Neural progenitor cell (in vitro differentiated cells): ENCODE data around the gene SUPV3L1. TPM values are rescaled to one million over a fixed set of nuclear protein-coding genes. Genes with fewer than 3 reads are reported as not detected.

Experiments
- DNase-seq: peaks from one replicate; pipeline ENCODE4 v3.0.0-alpha.2; 2016; ENCODE audit warnings: low spot score
- H2AFZ ChIP-seq: fragments of 200-600 bp; sonication (generic); replicated peaks from 2 replicates; pipeline ENCODE4 v1.6.1; 2016; ENCODE audit warnings: antibody characterized with exemption
- H3F3A ChIP-seq: fragments of 200-600 bp; sonication (generic); 2 replicates; pipeline ENCODE4 v1.6.1; 2016; ENCODE audit warnings: antibody characterized with exemption, low read depth
- H3K27ac ChIP-seq: fragments of 200-600 bp; sonication (generic); 2 replicates; pipeline ENCODE4 v1.5.1; 2016; ENCODE audit warnings: mild to moderate bottlenecking
- H3K27me3 ChIP-seq: fragments of 200-600 bp; sonication (generic); 2 replicates; pipeline ENCODE4 v1.6.1; 2016; ENCODE audit warnings: mild to moderate bottlenecking, moderate library complexity
- H3K36me3 ChIP-seq: fragments of 200-600 bp; sonication (generic); 2 replicates; pipeline ENCODE4 v1.5.1; 2016
- H3K4me1 ChIP-seq: fragments of 200-600 bp; sonication (generic); 2 replicates; pipeline ENCODE4 v1.6.1; 2016; ENCODE audit warnings: mixed run types
- H3K4me2 ChIP-seq: fragments of 200-600 bp; sonication (generic); 2 replicates; pipeline ENCODE4 v1.6.1; 2016
- H3K4me3 ChIP-seq: fragments of 200-600 bp; sonication (generic); 2 replicates; pipeline ENCODE4 v1.5.1; 2016
- H3K79me2 ChIP-seq: fragments of 200-600 bp; sonication (generic); 2 replicates; pipeline ENCODE4 v1.6.1; 2016; ENCODE audit warnings: low read depth
- H3K9ac ChIP-seq: fragments of 200-600 bp; sonication (generic); 2 replicates; pipeline ENCODE4 v1.6.1; 2016
- H3K9me3 ChIP-seq: fragments of 200-600 bp; sonication (generic); 2 replicates; pipeline ENCODE4 v1.5.1; 2016; ENCODE audit warnings: low read depth
- H4K20me1 ChIP-seq: fragments of 200-600 bp; sonication (generic); 2 replicates; pipeline ENCODE4 v1.6.1; 2016; ENCODE audit warnings: low read depth
- H3K27ac Mint-ChIP-seq: 3 replicates; pipeline ENCODE4 v1.8.0; 2021; ENCODE audit warnings: mixed read lengths
- H3K27me3 Mint-ChIP-seq: 2 replicates; pipeline ENCODE4 v1.8.0; 2022; ENCODE audit warnings: low read depth, mild to moderate bottlenecking, inconsistent platforms, moderate library complexity, mixed read lengths; ENCODE audit not compliant: insufficient read depth
- H3K36me3 Mint-ChIP-seq: 3 replicates; pipeline ENCODE4 v1.8.0; 2021; ENCODE audit warnings: mixed read lengths
- H3K4me1 Mint-ChIP-seq: 3 replicates; pipeline ENCODE4 v1.8.0; 2021; ENCODE audit warnings: mixed read lengths
- H3K4me3 Mint-ChIP-seq: 3 replicates; pipeline ENCODE4 v1.8.0; 2021; ENCODE audit warnings: mild to moderate bottlenecking, moderate library complexity, mixed read lengths
- H3K9me3 Mint-ChIP-seq: 3 replicates; pipeline ENCODE4 v1.8.0; 2020; ENCODE audit warnings: mixed read lengths
- CTCF ChIP-seq: fragments of 200-600 bp; sonication (generic); IDR thresholded peaks from 2 replicates; pipeline ENCODE4 v1.5.1; 2017; ENCODE audit warnings: antibody characterized with exemption, mild to moderate bottlenecking
- EZH2 ChIP-seq: fragments of 200-600 bp; sonication (generic); IDR thresholded peaks from 2 replicates; pipeline ENCODE4 v1.6.1; 2017; ENCODE audit warnings: antibody characterized with exemption, mild to moderate bottlenecking, moderate library complexity
- EZH2phosphoT487 ChIP-seq: fragments of 200-600 bp; sonication (generic); IDR thresholded peaks from 2 replicates; pipeline ENCODE4 v1.6.1; 2017; ENCODE audit warnings: antibody characterized with exemption
- total RNA-seq: library from RNA; depleted of rRNA; stranded (reverse); fragments of >200 nt; gene quantifications from 2 replicates; pipeline ENCODE4 v1.2.3, GENCODE V29; 2015; ENCODE audit warnings: low replicate concordance

The SUPV3L1 gene
- total RNA-seq, 1 donor from 2014 or later, result 31.9 TPM

GRCh38 chr10:69180525-69181204, 631 bp downstream of the SUPV3L1 start:
- Mint-ChIP-seq H3K27me3 (peaks cover 4% of the 10 kb centered on the region), H3K9me3 (no peaks in the 10 kb centered on the region), H3K4me1 (peaks cover 24% of the 10 kb centered on the region), H3K36me3 (no peaks in the 10 kb centered on the region), H3K27ac (peak overlapping the region; percentile 98), H3K4me3 (peak overlapping the region; percentile 97)
- Histone ChIP-seq H3K9ac (peak overlapping the region; percentile 98), H3K36me3 (no peaks in the 10 kb centered on the region), H3K4me1 (peaks cover 8% of the 10 kb centered on the region), H3K4me3 (peak overlapping the region; percentile 91), H3K27ac (peak overlapping the region; percentile 94), H2AFZ (peak overlapping the region; percentile 86), H3K4me2 (peak overlapping the region; percentile 94), H3K79me2 (peaks cover 55% of the 10 kb centered on the region), H3F3A (no peaks in the 10 kb centered on the region), H4K20me1 (peaks cover 8% of the 10 kb centered on the region), H3K27me3 (no peaks in the 10 kb centered on the region), H3K9me3 (no peaks in the 10 kb centered on the region)
- TF ChIP-seq EZH2, result no peak
- no peak for TF ChIP-seq CTCF
- no peak for TF ChIP-seq EZH2phosphoT487
- peak; percentile 43 for DNase-seq

GRCh38 chr10:69181433-69181832, 1.4 kb downstream of the SUPV3L1 start:
- H3K36me3 ChIP-seq, result no peaks in the 10 kb centered on the region
- peaks cover 9% of the 10 kb centered on the region for H4K20me1 ChIP-seq
- no peak overlapping the region for H3K27ac ChIP-seq
- no peaks in the 10 kb centered on the region for H3K9me3 ChIP-seq
- H3K4me3 Mint-ChIP-seq, result peak overlapping the region; percentile 97
- H3F3A ChIP-seq, result no peaks in the 10 kb centered on the region
- peak overlapping the region; percentile 94 for H3K4me2 ChIP-seq
- H3K9ac ChIP-seq, result peak overlapping the region; percentile 98
- peaks cover 8% of the 10 kb centered on the region for H3K4me1 ChIP-seq
- H3K27me3 Mint-ChIP-seq, result peaks cover 4% of the 10 kb centered on the region
- peaks cover 24% of the 10 kb centered on the region for H3K4me1 Mint-ChIP-seq
- TF ChIP-seq EZH2, result no peak
- TF ChIP-seq CTCF, result no peak
- TF ChIP-seq EZH2phosphoT487, result no peak
- no peaks in the 10 kb centered on the region for H3K36me3 Mint-ChIP-seq
- H2AFZ ChIP-seq, result no peak overlapping the region
- H3K27me3 ChIP-seq, result no peaks in the 10 kb centered on the region
- H3K4me3 ChIP-seq, result peak overlapping the region; percentile 91
- H3K79me2 ChIP-seq, result peaks cover 63% of the 10 kb centered on the region
- no peak overlapping the region for H3K27ac Mint-ChIP-seq
- H3K9me3 Mint-ChIP-seq, result no peaks in the 10 kb centered on the region
- peak; percentile 4 for DNase-seq

GRCh38 chr10:69182005-69182404, 2.0 kb downstream of the SUPV3L1 start:
- H3K36me3 Mint-ChIP-seq, result no peaks in the 10 kb centered on the region
- H3K9me3 Mint-ChIP-seq, result no peaks in the 10 kb centered on the region
- Histone ChIP-seq H4K20me1 (peaks cover 13% of the 10 kb centered on the region), H3K27ac (no peak overlapping the region), H3K4me2 (peak overlapping the region; percentile 94), H3K4me3 (peak overlapping the region; percentile 91), H2AFZ (no peak overlapping the region), H3K9me3 (no peaks in the 10 kb centered on the region), H3K27me3 (no peaks in the 10 kb centered on the region), H3K36me3 (peaks cover 5% of the 10 kb centered on the region), H3F3A (no peaks in the 10 kb centered on the region), H3K9ac (no peak overlapping the region), H3K79me2 (peaks cover 68% of the 10 kb centered on the region), H3K4me1 (peaks cover 8% of the 10 kb centered on the region)
- DNase-seq, result no peak
- no peak overlapping the region for H3K4me3 Mint-ChIP-seq
- peaks cover 24% of the 10 kb centered on the region for H3K4me1 Mint-ChIP-seq
- TF ChIP-seq EZH2phosphoT487, result no peak
- no peak for TF ChIP-seq EZH2
- TF ChIP-seq CTCF, result no peak
- H3K27ac Mint-ChIP-seq, result no peak overlapping the region
- H3K27me3 Mint-ChIP-seq, result peaks cover 4% of the 10 kb centered on the region
